H1 (cell line): ENCODE measurements around the gene DLG5. TPM values are rescaled to one million over a fixed set of nuclear protein-coding genes. Genes with fewer than 3 reads are reported as not detected.

Experiments used
- CHD2 ChIP-seq: IDR thresholded peaks from 2 replicates; pipeline ENCODE4 v1.6.1; 2012; ENCODE audit warnings: low read length, improper control_type of control experiment
- polyA plus RNA-seq, 7 experiments: library from polyadenylated mRNA; depleted of rRNA in 3 of 7; stranded (reverse) in 5 of 7; unstranded in 2 of 7; fragments of >200 nt in 5 of 7; fragments of 200-250 nt in 2 of 7; gene quantifications; 1 replicate in 5 of 7; 2 replicates in 1 of 7; 4 replicates in 1 of 7; pipeline versions ENCODE4 v1.2.1 to v1.2.3, GENCODE V29; 2011 to 2013; ENCODE audit warnings: missing spikeins in 2 of 7, mixed read lengths in 2 of 7
- total RNA-seq: library from RNA; stranded (reverse); fragmentation: NEBNext Ultra II Directional; extraction: Animal tissue kit (Norgen Biotek cat#: 25700); gene quantifications from 2 replicates; pipeline ENCODE4 v1.2.1, GENCODE V29; 2021
- TF ChIP-seq, protein P1 (sequence below): fragments of 300-600 bp; sonication (generic); IDR thresholded peaks from 2 replicates; pipeline ENCODE4 v1.7.1; 2012; ENCODE audit warnings: low read length, moderate library complexity, mild to moderate bottlenecking, inconsistent platforms; ENCODE audit not compliant: insufficient replicate concordance

DLG5 gene
- total and polyA plus RNA-seq, 2 of the 8 experiments (the other 6 are each of a cell fraction or from before 2014, with no cell fraction given): 15.6 to 71.4 TPM

DNA sequence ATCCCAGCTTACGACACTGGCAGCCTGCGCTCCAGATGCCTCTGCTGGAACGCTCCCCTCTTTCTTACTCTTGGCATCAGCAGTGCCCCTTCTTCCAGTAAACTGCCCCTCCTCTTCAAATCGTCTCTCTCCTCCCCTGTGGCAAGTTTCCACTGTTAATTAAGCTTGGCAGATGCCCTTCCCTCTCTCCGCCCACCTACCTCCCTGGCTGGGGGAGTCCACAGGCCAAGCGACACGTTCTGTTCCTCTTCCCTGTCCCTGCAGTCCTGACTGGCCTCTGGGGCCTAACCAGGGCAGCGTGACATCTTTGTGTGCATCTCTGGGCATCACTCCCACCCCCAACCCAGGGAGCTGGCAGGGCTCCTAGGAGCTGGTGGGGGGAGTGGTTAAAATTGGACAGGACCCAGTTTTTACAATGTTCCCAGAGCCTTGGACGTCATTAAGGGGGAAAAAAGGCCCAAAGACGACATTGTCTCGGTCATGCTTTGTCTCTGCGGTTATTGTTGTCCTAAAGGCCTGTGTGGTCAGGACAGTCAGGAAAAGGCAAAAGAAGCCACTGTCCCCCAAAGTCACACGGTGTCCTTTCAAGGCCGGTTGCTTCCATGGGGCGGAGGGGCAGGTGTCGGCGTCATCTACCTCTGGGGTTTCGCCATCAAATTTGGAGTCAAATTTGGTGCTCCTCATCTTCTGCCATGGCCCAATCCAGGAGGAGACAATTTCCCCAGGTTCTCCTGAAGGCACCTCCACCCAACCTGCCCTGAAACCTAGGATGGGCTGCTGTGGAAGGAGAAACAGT lies 54.2 kb downstream of the DLG5 start (continued):
- TF ChIP-seq, protein P1, sequence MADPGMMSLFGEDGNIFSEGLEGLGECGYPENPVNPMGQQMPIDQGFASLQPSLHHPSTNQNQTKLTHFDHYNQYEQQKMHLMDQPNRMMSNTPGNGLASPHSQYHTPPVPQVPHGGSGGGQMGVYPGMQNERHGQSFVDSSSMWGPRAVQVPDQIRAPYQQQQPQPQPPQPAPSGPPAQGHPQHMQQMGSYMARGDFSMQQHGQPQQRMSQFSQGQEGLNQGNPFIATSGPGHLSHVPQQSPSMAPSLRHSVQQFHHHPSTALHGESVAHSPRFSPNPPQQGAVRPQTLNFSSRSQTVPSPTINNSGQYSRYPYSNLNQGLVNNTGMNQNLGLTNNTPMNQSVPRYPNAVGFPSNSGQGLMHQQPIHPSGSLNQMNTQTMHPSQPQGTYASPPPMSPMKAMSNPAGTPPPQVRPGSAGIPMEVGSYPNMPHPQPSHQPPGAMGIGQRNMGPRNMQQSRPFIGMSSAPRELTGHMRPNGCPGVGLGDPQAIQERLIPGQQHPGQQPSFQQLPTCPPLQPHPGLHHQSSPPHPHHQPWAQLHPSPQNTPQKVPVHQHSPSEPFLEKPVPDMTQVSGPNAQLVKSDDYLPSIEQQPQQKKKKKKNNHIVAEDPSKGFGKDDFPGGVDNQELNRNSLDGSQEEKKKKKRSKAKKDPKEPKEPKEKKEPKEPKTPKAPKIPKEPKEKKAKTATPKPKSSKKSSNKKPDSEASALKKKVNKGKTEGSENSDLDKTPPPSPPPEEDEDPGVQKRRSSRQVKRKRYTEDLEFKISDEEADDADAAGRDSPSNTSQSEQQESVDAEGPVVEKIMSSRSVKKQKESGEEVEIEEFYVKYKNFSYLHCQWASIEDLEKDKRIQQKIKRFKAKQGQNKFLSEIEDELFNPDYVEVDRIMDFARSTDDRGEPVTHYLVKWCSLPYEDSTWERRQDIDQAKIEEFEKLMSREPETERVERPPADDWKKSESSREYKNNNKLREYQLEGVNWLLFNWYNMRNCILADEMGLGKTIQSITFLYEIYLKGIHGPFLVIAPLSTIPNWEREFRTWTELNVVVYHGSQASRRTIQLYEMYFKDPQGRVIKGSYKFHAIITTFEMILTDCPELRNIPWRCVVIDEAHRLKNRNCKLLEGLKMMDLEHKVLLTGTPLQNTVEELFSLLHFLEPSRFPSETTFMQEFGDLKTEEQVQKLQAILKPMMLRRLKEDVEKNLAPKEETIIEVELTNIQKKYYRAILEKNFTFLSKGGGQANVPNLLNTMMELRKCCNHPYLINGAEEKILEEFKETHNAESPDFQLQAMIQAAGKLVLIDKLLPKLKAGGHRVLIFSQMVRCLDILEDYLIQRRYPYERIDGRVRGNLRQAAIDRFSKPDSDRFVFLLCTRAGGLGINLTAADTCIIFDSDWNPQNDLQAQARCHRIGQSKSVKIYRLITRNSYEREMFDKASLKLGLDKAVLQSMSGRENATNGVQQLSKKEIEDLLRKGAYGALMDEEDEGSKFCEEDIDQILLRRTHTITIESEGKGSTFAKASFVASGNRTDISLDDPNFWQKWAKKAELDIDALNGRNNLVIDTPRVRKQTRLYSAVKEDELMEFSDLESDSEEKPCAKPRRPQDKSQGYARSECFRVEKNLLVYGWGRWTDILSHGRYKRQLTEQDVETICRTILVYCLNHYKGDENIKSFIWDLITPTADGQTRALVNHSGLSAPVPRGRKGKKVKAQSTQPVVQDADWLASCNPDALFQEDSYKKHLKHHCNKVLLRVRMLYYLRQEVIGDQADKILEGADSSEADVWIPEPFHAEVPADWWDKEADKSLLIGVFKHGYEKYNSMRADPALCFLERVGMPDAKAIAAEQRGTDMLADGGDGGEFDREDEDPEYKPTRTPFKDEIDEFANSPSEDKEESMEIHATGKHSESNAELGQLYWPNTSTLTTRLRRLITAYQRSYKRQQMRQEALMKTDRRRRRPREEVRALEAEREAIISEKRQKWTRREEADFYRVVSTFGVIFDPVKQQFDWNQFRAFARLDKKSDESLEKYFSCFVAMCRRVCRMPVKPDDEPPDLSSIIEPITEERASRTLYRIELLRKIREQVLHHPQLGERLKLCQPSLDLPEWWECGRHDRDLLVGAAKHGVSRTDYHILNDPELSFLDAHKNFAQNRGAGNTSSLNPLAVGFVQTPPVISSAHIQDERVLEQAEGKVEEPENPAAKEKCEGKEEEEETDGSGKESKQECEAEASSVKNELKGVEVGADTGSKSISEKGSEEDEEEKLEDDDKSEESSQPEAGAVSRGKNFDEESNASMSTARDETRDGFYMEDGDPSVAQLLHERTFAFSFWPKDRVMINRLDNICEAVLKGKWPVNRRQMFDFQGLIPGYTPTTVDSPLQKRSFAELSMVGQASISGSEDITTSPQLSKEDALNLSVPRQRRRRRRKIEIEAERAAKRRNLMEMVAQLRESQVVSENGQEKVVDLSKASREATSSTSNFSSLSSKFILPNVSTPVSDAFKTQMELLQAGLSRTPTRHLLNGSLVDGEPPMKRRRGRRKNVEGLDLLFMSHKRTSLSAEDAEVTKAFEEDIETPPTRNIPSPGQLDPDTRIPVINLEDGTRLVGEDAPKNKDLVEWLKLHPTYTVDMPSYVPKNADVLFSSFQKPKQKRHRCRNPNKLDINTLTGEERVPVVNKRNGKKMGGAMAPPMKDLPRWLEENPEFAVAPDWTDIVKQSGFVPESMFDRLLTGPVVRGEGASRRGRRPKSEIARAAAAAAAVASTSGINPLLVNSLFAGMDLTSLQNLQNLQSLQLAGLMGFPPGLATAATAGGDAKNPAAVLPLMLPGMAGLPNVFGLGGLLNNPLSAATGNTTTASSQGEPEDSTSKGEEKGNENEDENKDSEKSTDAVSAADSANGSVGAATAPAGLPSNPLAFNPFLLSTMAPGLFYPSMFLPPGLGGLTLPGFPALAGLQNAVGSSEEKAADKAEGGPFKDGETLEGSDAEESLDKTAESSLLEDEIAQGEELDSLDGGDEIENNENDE: no peak
- no peak for TF ChIP-seq CHD2
